Panc1 (cell line): ENCODE measurements around the gene ANKRD29. TPM values are rescaled to one million over a fixed set of nuclear protein-coding genes. Genes with fewer than 3 reads are reported as not detected.

Experiments
- ATAC-seq: fragments of 200-7000 bp; cut with Tn5 transposase; 2 replicates; pipeline ENCODE4 v1.9.1; 2020; ENCODE audit warnings: mild to moderate bottlenecking, moderate library complexity
- BruUV-seq: library from RNA; stranded (reverse); fragments of 400-500 nt; replicated peaks from 2 replicates; lab custom pipeline; 2021; lab: Mats Ljungman, UMichigan
- CTCF ChIA-PET: fragments of 300-600 bp; sonication (Branson Sonifier 250); formaldehyde crosslinking; loops from one replicate; lab custom pipeline; 2022; ENCODE audit warnings: antibody characterized with exemption; lab: Charles Lee
- POLR2A ChIA-PET: fragments of 300-600 bp; sonication (Branson Sonifier 250); formaldehyde crosslinking; loops from one replicate; lab custom pipeline; 2022; ENCODE audit warnings: antibody characterized with exemption; lab: Charles Lee
- DNase-seq: peaks from one replicate; pipeline ENCODE4 v3.0.0-alpha.2; 2010; ENCODE audit warnings: low read depth, low spot score
- H3K27ac ChIP-seq: 2 replicates; pipeline ENCODE4 v1.5.1; 2011; ENCODE audit warnings: mild to moderate bottlenecking, low read length, inconsistent platforms
- H3K27me3 ChIP-seq: fragments of 200-500 bp; sonication (Bioruptor generic); 2 replicates; pipeline ENCODE4 v1.6.0; 2014; ENCODE audit warnings: low read length, inconsistent platforms; ENCODE audit not compliant: control insufficient read depth, insufficient read depth
- H3K36me3 ChIP-seq: fragments of 200-500 bp; sonication (Bioruptor generic); 2 replicates; pipeline ENCODE4 v1.5.1; 2014; ENCODE audit warnings: inconsistent platforms, mild to moderate bottlenecking, low read length, moderate library complexity; ENCODE audit not compliant: control insufficient read depth, insufficient read depth
- H3K4me1 ChIP-seq: 2 replicates; pipeline ENCODE4 v1.5.1; 2011; ENCODE audit warnings: inconsistent platforms, mild to moderate bottlenecking, low read length, moderate library complexity; ENCODE audit not compliant: control insufficient read depth, insufficient read depth
- H3K4me3 ChIP-seq, 2 experiments: 2 replicates each; pipeline ENCODE4 v1.5.1; 2011 to 2012; ENCODE audit warnings: low read depth in 2 of 2, low read length in 2 of 2, mild to moderate bottlenecking in 2 of 2, inconsistent platforms in 1 of 2, moderate library complexity in 1 of 2
- H3K9me3 ChIP-seq: fragments of 200-500 bp; sonication (Bioruptor generic); 2 replicates; pipeline ENCODE4 v1.5.1; 2014; ENCODE audit warnings: low read depth, mild to moderate bottlenecking, inconsistent platforms, low read length, moderate library complexity; ENCODE audit not compliant: control insufficient read depth, insufficient read depth
- POLR2AphosphoS5 ChIP-seq: IDR thresholded peaks from 2 replicates; pipeline ENCODE4 v1.6.1; 2012; ENCODE audit warnings: mild to moderate bottlenecking, low read depth, low read length, moderate library complexity
- REST ChIP-seq, 2 experiments: IDR thresholded peaks; 2 replicates each; pipeline ENCODE4 v1.6.1; 2011 to 2012; ENCODE audit warnings: low read depth in 2 of 2, control low read depth in 1 of 2, low read length in 1 of 2, mild to moderate bottlenecking in 1 of 2, moderate library complexity in 1 of 2; ENCODE audit not compliant: insufficient read depth in 1 of 2
- SIN3A ChIP-seq: IDR thresholded peaks from 2 replicates; pipeline ENCODE4 v1.6.1; 2012; ENCODE audit warnings: low read depth, mild to moderate bottlenecking, low read length, moderate library complexity, borderline replicate concordance; ENCODE audit not compliant: insufficient read depth
- TCF7L2 ChIP-seq: IDR thresholded peaks from 2 replicates; pipeline ENCODE4 v1.6.1; 2011; ENCODE audit warnings: mild to moderate bottlenecking, low read depth, low read length, inconsistent platforms
- in situ Hi-C: cut with HindIII; loops from 2 replicates; pipeline ENCODE4 v1.10.0; 2016; ENCODE audit warnings: low sequenced_read_pairs, low pct_unique_long_range_greater_than_20kb
- intact Hi-C: fragments of 100-400 bp; cut with micrococcal nuclease; formaldehyde crosslinking; loops from one replicate; pipeline ENCODE4 v1.10.0; 2022; ENCODE audit not compliant: unreplicated experiment
- total RNA-seq: library from RNA; stranded (reverse); gene quantifications from one replicate; pipeline ENCODE4 v1.2.1, GENCODE V29; 2021; ENCODE audit not compliant: unreplicated experiment
- TF ChIP-seq, protein P1 (sequence below): fragments of 450-650 bp; IDR thresholded peaks from 2 replicates; pipeline ENCODE4 v1.5.1; 2017; ENCODE audit warnings: mild to moderate bottlenecking

Gene ANKRD29
- total RNA-seq, 1 experiment from 2014 or later, result 0.67 TPM

- Histone ChIP-seq H3K4me3 (peak overlapping the region in 1 of 2 experiments; percentile 5; a peak in 1 of 4 replicates), H3K4me1 (peaks cover 16% of the 10 kb centered on the region), H3K27me3 (no peaks in the 10 kb centered on the region), H3K36me3 (peaks cover 6% of the 10 kb centered on the region; the same call in 1 of the 2 replicates), H3K9me3 (no peaks in the 10 kb centered on the region), H3K27ac (peak overlapping the region; percentile 30; the same call in 1 of the 2 replicates)
- intact Hi-C loops (loop anchor here (10.0 kb wide), 1 partner anchor 78 kb away; the partner anchor contains the start of gene RMC1), in situ Hi-C loops (no loop called here)
- CTCF ChIA-PET, result no interaction called here
- ATAC-seq, result no peak
- POLR2A ChIA-PET, result interaction anchor here (0.7 kb wide), 1 partner anchor 31 kb away, joined by 10 read pairs; no protein-coding TSS in a partner anchor
- no TSS peak for BruUV-seq
- no peak for DNase-seq
- no peak for TF ChIP-seq TCF7L2
- no peak for TF ChIP-seq SIN3A
- TF ChIP-seq REST (IDR thresholded peaks at IDR 0.05; ENCODE audit: insufficient read depth in 1 of 2, low read depth in 2 of 2, low read length in 1 of 2), result no peak
- TF ChIP-seq, protein P1, sequence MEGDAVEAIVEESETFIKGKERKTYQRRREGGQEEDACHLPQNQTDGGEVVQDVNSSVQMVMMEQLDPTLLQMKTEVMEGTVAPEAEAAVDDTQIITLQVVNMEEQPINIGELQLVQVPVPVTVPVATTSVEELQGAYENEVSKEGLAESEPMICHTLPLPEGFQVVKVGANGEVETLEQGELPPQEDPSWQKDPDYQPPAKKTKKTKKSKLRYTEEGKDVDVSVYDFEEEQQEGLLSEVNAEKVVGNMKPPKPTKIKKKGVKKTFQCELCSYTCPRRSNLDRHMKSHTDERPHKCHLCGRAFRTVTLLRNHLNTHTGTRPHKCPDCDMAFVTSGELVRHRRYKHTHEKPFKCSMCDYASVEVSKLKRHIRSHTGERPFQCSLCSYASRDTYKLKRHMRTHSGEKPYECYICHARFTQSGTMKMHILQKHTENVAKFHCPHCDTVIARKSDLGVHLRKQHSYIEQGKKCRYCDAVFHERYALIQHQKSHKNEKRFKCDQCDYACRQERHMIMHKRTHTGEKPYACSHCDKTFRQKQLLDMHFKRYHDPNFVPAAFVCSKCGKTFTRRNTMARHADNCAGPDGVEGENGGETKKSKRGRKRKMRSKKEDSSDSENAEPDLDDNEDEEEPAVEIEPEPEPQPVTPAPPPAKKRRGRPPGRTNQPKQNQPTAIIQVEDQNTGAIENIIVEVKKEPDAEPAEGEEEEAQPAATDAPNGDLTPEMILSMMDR, result no peak
- TF ChIP-seq POLR2AphosphoS5, result no peak
These were observed 79.4 kb downstream of the ANKRD29 start for GRCh38 chr18:23583071-23583865.

GRCh38 chr18:23580677-23581367, 81.9 kb downstream of the ANKRD29 start:
- H3K4me3 ChIP-seq, result no peak overlapping the region
- BruUV-seq, result no TSS peak
- no peak for DNase-seq
- no peaks in the 10 kb centered on the region for H3K9me3 ChIP-seq
- TF ChIP-seq REST (IDR thresholded peaks at IDR 0.05; ENCODE audit: insufficient read depth in 1 of 2, low read depth in 2 of 2, low read length in 1 of 2) (no peak), SIN3A (no peak), POLR2AphosphoS5 (no peak), TCF7L2 (no peak)
- TF ChIP-seq, protein P1, result no peak
- H3K27ac ChIP-seq, result no peak overlapping the region
- POLR2A ChIA-PET, result no interaction called here
- intact Hi-C loops (loop anchor here (10.0 kb wide), 1 partner anchor 76 kb away; the partner anchor contains the start of gene RMC1), in situ Hi-C loops (no loop called here)
- H3K36me3 ChIP-seq, result peaks cover 3% of the 10 kb centered on the region; the same call in 1 of the 2 replicates
- H3K27me3 ChIP-seq, result no peaks in the 10 kb centered on the region
- H3K4me1 ChIP-seq, result peaks cover 10% of the 10 kb centered on the region; the same call in 1 of the 2 replicates
- no peak for ATAC-seq
- CTCF ChIA-PET, result no interaction called here
